MCF 10A (cell line): ENCODE data around the gene BRSK2. TPM values are rescaled to one million over a fixed set of nuclear protein-coding genes. Genes with fewer than 3 reads are reported as not detected.
"Not testable (repeated sequence)": the region's sequence is repeated elsewhere in the genome, so short reads cannot be mapped to it uniquely, and the experiment has no call there.

Source experiments
- BruUV-seq: library from RNA; stranded (reverse); fragments of 400-500 nt; replicated peaks from 2 replicates; lab custom pipeline; 2021; lab: Mats Ljungman, UMichigan
- CTCF ChIA-PET: fragments of 300-600 bp; sonication (Branson Sonifier 250); formaldehyde crosslinking; extraction: SDS; loops from one replicate; lab custom pipeline; 2021; ENCODE audit warnings: antibody characterized with exemption, inconsistent platforms; lab: Yijun Ruan, JAX
- POLR2A ChIA-PET: fragments of 300-600, 350-650 bp; sonication (Branson Sonifier 250); formaldehyde crosslinking; extraction: SDS; loops from one replicate; lab custom pipeline; 2020; ENCODE audit warnings: antibody characterized with exemption, inconsistent platforms; lab: Yijun Ruan, JAX
- DNase-seq: peaks from one replicate; pipeline ENCODE4 v3.0.0-alpha.2; 2018; ENCODE audit not compliant: unreplicated experiment
- H3K27ac Mint-ChIP-seq: one replicate; pipeline ENCODE4 v1.8.0; 2022; ENCODE audit warnings: mild to moderate bottlenecking, low read depth, mixed read lengths; ENCODE audit not compliant: unreplicated experiment
- H3K27me3 Mint-ChIP-seq: one replicate; pipeline ENCODE4 v1.8.0; 2022; ENCODE audit warnings: mixed read lengths; ENCODE audit not compliant: insufficient read depth, unreplicated experiment
- H3K36me3 Mint-ChIP-seq: one replicate; pipeline ENCODE4 v1.8.0; 2022; ENCODE audit warnings: mild to moderate bottlenecking, moderate library complexity, mixed read lengths; ENCODE audit not compliant: insufficient read depth, unreplicated experiment
- H3K4me1 Mint-ChIP-seq: one replicate; pipeline ENCODE4 v1.8.0; 2022; ENCODE audit warnings: mixed read lengths; ENCODE audit not compliant: insufficient read depth, unreplicated experiment
- H3K4me3 Mint-ChIP-seq: one replicate; pipeline ENCODE4 v1.8.0; 2022; ENCODE audit warnings: mild to moderate bottlenecking, moderate library complexity, mixed read lengths; ENCODE audit not compliant: unreplicated experiment
- H3K9me3 Mint-ChIP-seq: one replicate; pipeline ENCODE4 v1.8.0; 2022; ENCODE audit warnings: mixed read lengths; ENCODE audit not compliant: unreplicated experiment
- intact Hi-C: fragments of 100-400 bp; cut with micrococcal nuclease; formaldehyde crosslinking; loops from 2 replicates; pipeline ENCODE4 v1.14.1; 2022
- total RNA-seq: library from RNA; stranded (reverse); gene quantifications from 2 replicates; pipeline ENCODE4 v1.2.3, GENCODE V29; 2022
- TF ChIP-seq, protein P1 (sequence below): fragments of 200-600 bp; IDR thresholded peaks from one replicate; pipeline ENCODE4 v1.8.0; 2022; ENCODE audit warnings: antibody characterized with exemption, mild to moderate bottlenecking; ENCODE audit not compliant: unreplicated experiment

The BRSK2 gene
- total RNA-seq, 1 experiment from 2014 or later, result 0.44 TPM

- Mint-ChIP-seq H3K36me3 (peaks cover 7% of the 10 kb centered on the region), H3K4me3 (no peak overlapping the region), H3K4me1 (no peaks in the 10 kb centered on the region), H3K27me3 (no peaks in the 10 kb centered on the region), H3K9me3 (no peaks in the 10 kb centered on the region), H3K27ac (no peak overlapping the region)
- intact Hi-C loops, result no loop called here
- TF ChIP-seq, protein P1, sequence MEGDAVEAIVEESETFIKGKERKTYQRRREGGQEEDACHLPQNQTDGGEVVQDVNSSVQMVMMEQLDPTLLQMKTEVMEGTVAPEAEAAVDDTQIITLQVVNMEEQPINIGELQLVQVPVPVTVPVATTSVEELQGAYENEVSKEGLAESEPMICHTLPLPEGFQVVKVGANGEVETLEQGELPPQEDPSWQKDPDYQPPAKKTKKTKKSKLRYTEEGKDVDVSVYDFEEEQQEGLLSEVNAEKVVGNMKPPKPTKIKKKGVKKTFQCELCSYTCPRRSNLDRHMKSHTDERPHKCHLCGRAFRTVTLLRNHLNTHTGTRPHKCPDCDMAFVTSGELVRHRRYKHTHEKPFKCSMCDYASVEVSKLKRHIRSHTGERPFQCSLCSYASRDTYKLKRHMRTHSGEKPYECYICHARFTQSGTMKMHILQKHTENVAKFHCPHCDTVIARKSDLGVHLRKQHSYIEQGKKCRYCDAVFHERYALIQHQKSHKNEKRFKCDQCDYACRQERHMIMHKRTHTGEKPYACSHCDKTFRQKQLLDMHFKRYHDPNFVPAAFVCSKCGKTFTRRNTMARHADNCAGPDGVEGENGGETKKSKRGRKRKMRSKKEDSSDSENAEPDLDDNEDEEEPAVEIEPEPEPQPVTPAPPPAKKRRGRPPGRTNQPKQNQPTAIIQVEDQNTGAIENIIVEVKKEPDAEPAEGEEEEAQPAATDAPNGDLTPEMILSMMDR, result no peak
- no peak for DNase-seq
- POLR2A ChIA-PET, result no interaction called here
- CTCF ChIA-PET, result no interaction called here
- BruUV-seq, result no TSS peak
Measured at GRCh38 chr11:1421291-1421690, 31.6 kb downstream of the BRSK2 start.

DNA sequence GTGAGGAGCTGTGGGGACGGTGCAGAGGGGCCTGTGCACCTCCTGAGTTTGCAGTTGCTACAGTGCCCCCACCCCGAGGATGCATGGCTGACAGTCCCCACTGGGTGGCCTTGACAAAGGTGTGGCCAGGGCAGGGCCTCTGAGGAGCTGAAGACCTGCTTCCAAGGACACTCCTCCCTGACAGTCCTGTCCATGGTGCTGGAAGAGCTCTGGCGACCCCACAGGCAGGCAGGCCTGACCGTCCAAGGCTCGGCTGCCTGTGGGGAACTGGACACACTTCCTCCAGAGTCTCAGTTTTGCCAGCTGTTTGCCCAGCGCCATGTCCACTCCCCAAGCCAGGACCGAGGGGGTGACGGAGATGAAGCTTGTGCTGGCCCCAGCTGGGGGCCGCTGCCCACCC, 32.7 kb downstream of the BRSK2 start:
- TF ChIP-seq, protein P1, result no peak
- POLR2A ChIA-PET, result no interaction called here
- H3K36me3 Mint-ChIP-seq, result peaks cover 7% of the 10 kb centered on the region
- no peak for DNase-seq
- H3K4me3 Mint-ChIP-seq, result no peak overlapping the region
- CTCF ChIA-PET, result no interaction called here
- intact Hi-C loops, result no loop called here
- no TSS peak for BruUV-seq
- no peaks in the 10 kb centered on the region for H3K9me3 Mint-ChIP-seq
- no peaks in the 10 kb centered on the region for H3K4me1 Mint-ChIP-seq
- H3K27me3 Mint-ChIP-seq, result no peaks in the 10 kb centered on the region
- H3K27ac Mint-ChIP-seq, result no peak overlapping the region

- ChIA-PET CTCF (interaction anchor here (0.5 kb wide), 1 partner anchor 83 kb away, joined by 4 read pairs; no protein-coding TSS in a partner anchor), POLR2A (no interaction called here)
- intact Hi-C loops, result no loop called here
- no TSS peak for BruUV-seq
- Mint-ChIP-seq H3K27ac (no peak overlapping the region), H3K4me1 (no peaks in the 10 kb centered on the region), H3K36me3 (peaks cover 7% of the 10 kb centered on the region), H3K4me3 (no peak overlapping the region), H3K27me3 (no peaks in the 10 kb centered on the region), H3K9me3 (no peaks in the 10 kb centered on the region)
- DNase-seq, result no peak
- TF ChIP-seq, protein P1, result no peak
Measured at GRCh38 chr11:1422981-1423380, 33.2 kb downstream of the BRSK2 start.

- POLR2A ChIA-PET, DNase-seq, intact Hi-C loops, H3K4me1 Mint-ChIP-seq, BruUV-seq, H3K27ac Mint-ChIP-seq, H3K27me3 Mint-ChIP-seq, H3K4me3 Mint-ChIP-seq, H3K9me3 Mint-ChIP-seq, H3K36me3 Mint-ChIP-seq: not testable (repeated sequence)
- CTCF ChIA-PET, result interaction anchor here (0.5 kb wide), 1 partner anchor 83 kb away, joined by 4 read pairs; no protein-coding TSS in a partner anchor
Measured at GRCh38 chr11:1423406-1423805, 33.7 kb downstream of the BRSK2 start.

GRCh38 chr11:1425006-1425405, 35.3 kb downstream of the BRSK2 start:
- no peaks in the 10 kb centered on the region for H3K27me3 Mint-ChIP-seq
- no peak overlapping the region for H3K27ac Mint-ChIP-seq
- TF ChIP-seq, protein P1, result no peak
- H3K36me3 Mint-ChIP-seq, result peaks cover 7% of the 10 kb centered on the region
- intact Hi-C loops, result no loop called here
- ChIA-PET POLR2A (no interaction called here), CTCF (no interaction called here)
- H3K4me1 Mint-ChIP-seq, result no peaks in the 10 kb centered on the region
- no peak for DNase-seq
- no peaks in the 10 kb centered on the region for H3K9me3 Mint-ChIP-seq
- H3K4me3 Mint-ChIP-seq, result no peak overlapping the region
- BruUV-seq, result no TSS peak
